Uterus (tissue), 2 donors: ENCODE measurements around the gene IL15.

Source experiments
- POLR2A ChIP-seq, 2 donors: fragments of 450-650 bp; IDR thresholded peaks; one replicate each; pipeline ENCODE4 v1.6.1; 2016; ENCODE audit warnings: antibody characterized with exemption in 2 of 2, mild to moderate bottlenecking in 1 of 2, moderate library complexity in 1 of 2
- TF ChIP-seq, protein P1 (sequence below), 4 experiments: fragments of 200-600 bp in 2 of 4; fragments of 450-650 bp in 2 of 4; sonication (generic) in 2 of 4; IDR thresholded peaks; one replicate each; pipeline ENCODE4 v1.5.1; 2016 to 2019; ENCODE audit warnings: antibody characterized with exemption in 4 of 4, mild to moderate bottlenecking in 2 of 4, moderate library complexity in 1 of 4

DNA sequence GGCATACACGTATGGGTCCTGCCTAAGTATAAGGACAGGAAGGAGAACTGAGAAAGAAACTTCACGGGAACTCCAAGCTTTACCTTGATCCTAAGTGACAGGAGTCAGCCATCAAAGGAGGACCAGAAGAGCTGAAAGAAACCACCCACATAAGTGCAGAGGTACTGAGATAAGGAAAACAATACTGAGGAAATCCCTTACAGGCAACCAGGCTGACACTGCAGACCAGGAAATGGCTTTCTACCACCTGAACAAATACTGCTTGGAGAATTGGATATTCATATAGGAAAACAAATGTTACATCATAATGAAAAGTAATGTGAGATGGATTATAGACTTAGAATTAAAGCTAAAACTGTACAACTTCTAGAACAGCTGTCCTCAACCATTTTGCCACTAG lies 127.0 kb downstream of the IL15 start:
- TF ChIP-seq, protein P1, sequence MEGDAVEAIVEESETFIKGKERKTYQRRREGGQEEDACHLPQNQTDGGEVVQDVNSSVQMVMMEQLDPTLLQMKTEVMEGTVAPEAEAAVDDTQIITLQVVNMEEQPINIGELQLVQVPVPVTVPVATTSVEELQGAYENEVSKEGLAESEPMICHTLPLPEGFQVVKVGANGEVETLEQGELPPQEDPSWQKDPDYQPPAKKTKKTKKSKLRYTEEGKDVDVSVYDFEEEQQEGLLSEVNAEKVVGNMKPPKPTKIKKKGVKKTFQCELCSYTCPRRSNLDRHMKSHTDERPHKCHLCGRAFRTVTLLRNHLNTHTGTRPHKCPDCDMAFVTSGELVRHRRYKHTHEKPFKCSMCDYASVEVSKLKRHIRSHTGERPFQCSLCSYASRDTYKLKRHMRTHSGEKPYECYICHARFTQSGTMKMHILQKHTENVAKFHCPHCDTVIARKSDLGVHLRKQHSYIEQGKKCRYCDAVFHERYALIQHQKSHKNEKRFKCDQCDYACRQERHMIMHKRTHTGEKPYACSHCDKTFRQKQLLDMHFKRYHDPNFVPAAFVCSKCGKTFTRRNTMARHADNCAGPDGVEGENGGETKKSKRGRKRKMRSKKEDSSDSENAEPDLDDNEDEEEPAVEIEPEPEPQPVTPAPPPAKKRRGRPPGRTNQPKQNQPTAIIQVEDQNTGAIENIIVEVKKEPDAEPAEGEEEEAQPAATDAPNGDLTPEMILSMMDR (IDR thresholded peaks at IDR 0.05), result no peak
- TF ChIP-seq POLR2A (IDR thresholded peaks at IDR 0.05), result no peak
